GM12878 (cell line): Measurements from ENCODE around the gene SFXN5. TPM values are rescaled to one million over a fixed set of nuclear protein-coding genes. Genes with fewer than 3 reads are reported as not detected.

Experiments
- ATAC-seq: fragments of 200-7000 bp; cut with Tn5 transposase; 3 replicates; pipeline ENCODE4 v1.9.1; 2020; ENCODE audit warnings: mild to moderate bottlenecking, moderate library complexity
- BruUV-seq: library from RNA; stranded (reverse); fragments of 400-500 nt; replicated peaks from 2 replicates; lab custom pipeline; 2021; lab: Mats Ljungman, UMichigan
- CTCF ChIA-PET: fragments of 300-600 bp; sonication (Branson Sonifier 250); formaldehyde crosslinking; extraction: SDS; loops from one replicate; lab custom pipeline; 2021; ENCODE audit warnings: inconsistent platforms; lab: Yijun Ruan, JAX
- POLR2A ChIA-PET: fragments of 350-600 bp; formaldehyde crosslinking; extraction: SDS; loops from one replicate; lab custom pipeline; 2021; ENCODE audit warnings: inconsistent platforms; lab: Charles Lee
- RAD21 ChIA-PET: fragments of 300-600 bp; sonication (Branson Sonifier 250); formaldehyde crosslinking; loops from one replicate; lab custom pipeline; 2023; ENCODE audit warnings: antibody characterized with exemption; ENCODE audit not compliant: unreplicated experiment; lab: Charles Lee
- SMC1A ChIA-PET: fragments of 300-600 bp; sonication (Branson Sonifier 250); formaldehyde crosslinking; loops from one replicate; lab custom pipeline; 2023; ENCODE audit not compliant: unreplicated experiment, uncharacterized antibody; lab: Charles Lee
- DNase-seq: peaks from one replicate; pipeline ENCODE4 v3.0.0-alpha.2; 2011; ENCODE audit warnings: low read depth, low spot score
- FAIRE-seq: peaks from 3 replicates; lab custom pipeline; 2011; peaks lifted over from hg19 to GRCh38; lab: Jason Lieb, UNC
- H2AFZ ChIP-seq: 2 replicates; pipeline ENCODE4 v1.6.0; 2011; ENCODE audit warnings: low read depth, low read length, control low read depth; ENCODE audit not compliant: control insufficient read depth
- H3K27ac ChIP-seq: 2 replicates; pipeline ENCODE4 v1.5.1; 2011; ENCODE audit warnings: control low read depth; ENCODE audit not compliant: control insufficient read depth, insufficient read depth
- H3K27me3 ChIP-seq, 2 experiments: replicated peaks in 1 of 2; 2 replicates each; pipeline versions ENCODE4 v1.6.0 to v1.6.1; 2011; ENCODE audit warnings: low read length in 1 of 2; ENCODE audit not compliant: control insufficient read depth in 2 of 2, insufficient read depth in 2 of 2
- H3K36me3 ChIP-seq, 2 experiments: 2 replicates each; pipeline ENCODE4 v1.5.1; 2011; ENCODE audit warnings: low read length in 1 of 2; ENCODE audit not compliant: control insufficient read depth in 2 of 2, insufficient read depth in 2 of 2
- H3K4me1 ChIP-seq: 2 replicates; pipeline ENCODE4 v1.6.1; 2011; ENCODE audit warnings: mild to moderate bottlenecking, low read length, moderate library complexity, mixed read lengths; ENCODE audit not compliant: control insufficient read depth, insufficient read depth
- H3K4me2 ChIP-seq: 2 replicates; pipeline ENCODE4 v1.6.0; 2011; ENCODE audit warnings: control low read depth; ENCODE audit not compliant: control insufficient read depth, insufficient read depth
- H3K4me3 ChIP-seq: fragments of 200-600 bp; sonication (generic); 2 replicates; pipeline ENCODE4 v1.5.1; 2016
- H3K79me2 ChIP-seq: 2 replicates; pipeline ENCODE4 v1.6.0; 2011; ENCODE audit warnings: low read length; ENCODE audit not compliant: control insufficient read depth, insufficient read depth
- H3K9ac ChIP-seq: 2 replicates; pipeline ENCODE4 v1.8.0; 2011; ENCODE audit warnings: low read length, control low read depth, mixed read lengths; ENCODE audit not compliant: control insufficient read depth, insufficient read depth
- H3K9me3 ChIP-seq: replicated peaks from 3 replicates; pipeline ENCODE4 v1.5.1; 2011; ENCODE audit warnings: mild to moderate bottlenecking, low read length; ENCODE audit not compliant: control insufficient read depth, insufficient read depth
- H4K20me1 ChIP-seq: 2 replicates; pipeline ENCODE4 v1.6.0; 2011; ENCODE audit not compliant: control insufficient read depth, insufficient read depth
- BCL11A ChIP-seq: IDR thresholded peaks from 2 replicates; pipeline ENCODE4 v1.6.1; 2011; ENCODE audit warnings: low read depth, low read length
- CBFB ChIP-seq: IDR thresholded peaks from 2 replicates; pipeline ENCODE4 v1.6.1; 2016; ENCODE audit warnings: antibody characterized with exemption, low read depth
- CEBPB ChIP-seq, 2 experiments: fragments of 150-350 bp in 1 of 2; IDR thresholded peaks; 2 replicates each; pipeline ENCODE4 v1.6.1; 2012 to 2014; ENCODE audit warnings: low read depth in 2 of 2, low read length in 2 of 2, borderline replicate concordance in 1 of 2, inconsistent platforms in 1 of 2
- CHD1 ChIP-seq: IDR thresholded peaks from 2 replicates; pipeline ENCODE4 v1.6.1; 2012; ENCODE audit warnings: low read depth, low read length, improper control_type of control experiment
- CREM ChIP-seq: IDR thresholded peaks from 2 replicates; pipeline ENCODE4 v1.6.1; 2014; ENCODE audit warnings: antibody characterized with exemption, low read depth
- EED ChIP-seq: sonication (generic); IDR thresholded peaks from 2 replicates; pipeline ENCODE4 v1.6.1; 2016; ENCODE audit warnings: antibody characterized with exemption, low read depth
- ESRRA ChIP-seq: IDR thresholded peaks from 2 replicates; pipeline ENCODE4 v1.6.1; 2012; ENCODE audit warnings: mild to moderate bottlenecking, low read length, improper control_type of control experiment
- JUNB ChIP-seq: IDR thresholded peaks from 2 replicates; pipeline ENCODE4 v1.6.1; 2016; ENCODE audit warnings: antibody characterized with exemption, mild to moderate bottlenecking
- NFYB ChIP-seq: IDR thresholded peaks from 2 replicates; pipeline ENCODE4 v1.6.1; 2011; ENCODE audit warnings: low read depth, mild to moderate bottlenecking, low read length, improper control_type of control experiment, moderate library complexity; ENCODE audit not compliant: insufficient read depth
- NR2F1 ChIP-seq: fragments of 450-650 bp; conservative IDR thresholded peaks from 2 replicates; pipeline ENCODE4 v1.6.1; 2017; ENCODE audit warnings: mild to moderate bottlenecking
- POLR2A ChIP-seq: IDR thresholded peaks from 2 replicates; pipeline ENCODE4 v1.6.1; 2011; ENCODE audit warnings: low read depth, mild to moderate bottlenecking, low read length
- RELA ChIP-seq: fragments of 450-650 bp; IDR thresholded peaks from 2 replicates; pipeline ENCODE4 v1.8.0; 2014; ENCODE audit warnings: borderline replicate concordance; ENCODE audit not compliant: partially characterized antibody
- SREBF1 ChIP-seq: IDR thresholded peaks from 2 replicates; pipeline ENCODE4 v1.6.1; 2012; ENCODE audit warnings: mild to moderate bottlenecking, low read length
- SREBF2 ChIP-seq: IDR thresholded peaks from 2 replicates; pipeline ENCODE4 v1.6.1; 2012; ENCODE audit warnings: mild to moderate bottlenecking, low read length
- SUZ12 ChIP-seq: fragments of 200-600 bp; sonication (generic); IDR thresholded peaks from one replicate; pipeline ENCODE4 v1.6.1; 2018; ENCODE audit warnings: antibody characterized with exemption, mild to moderate bottlenecking; ENCODE audit not compliant: unreplicated experiment
- TCF3 ChIP-seq: IDR thresholded peaks from 2 replicates; pipeline ENCODE4 v1.6.1; 2012; ENCODE audit warnings: low read depth, mild to moderate bottlenecking, low read length, borderline replicate concordance; ENCODE audit not compliant: insufficient read depth
- WRNIP1 ChIP-seq: IDR thresholded peaks from 2 replicates; pipeline ENCODE4 v1.6.1; 2011; ENCODE audit warnings: low read depth, low read length, improper control_type of control experiment, borderline replicate concordance
- WGBS: methylation state at CpG from one replicate; pipeline ENCODE4 v1.1.6; 2016; ENCODE audit warnings: low lambda C conversion rate; ENCODE audit not compliant: insufficient replicate concordance, insufficient coverage; ENCODE audit errors: missing lambda C conversion rate; 5-methylcytosine and 5-hydroxymethylcytosine counted together
- in situ Hi-C: fragments of 300-500 bp; cut with MboI; formaldehyde crosslinking; loops from 9 replicates; pipeline ENCODE4 v1.14.3; 2018; ENCODE audit warnings: mixed read lengths
- intact Hi-C: fragments of 100-400 bp; cut with micrococcal nuclease; formaldehyde crosslinking; loops from one replicate; pipeline ENCODE4 v1.14.2; 2022; ENCODE audit not compliant: unreplicated experiment
- polyA plus RNA-seq, 11 experiments: library from polyadenylated mRNA; depleted of rRNA in 4 of 11; unstranded in 6 of 11; stranded (reverse) in 5 of 11; fragments of >200 nt; fragmentation: Nextera tagmentation in 4 of 11; fragmentation: Illumina TruSeq in 1 of 11; extraction: Ambion mirVana in 4 of 11; extraction: Trizol in 1 of 11; gene quantifications; 1 replicate in 1 of 11; 2 replicates in 10 of 11; pipeline versions ENCODE4 v1.2.1 to v1.2.3, GENCODE V29; 2011 to 2016; ENCODE audit warnings: inconsistent platforms in 2 of 11, missing spikeins in 2 of 11, low read depth in 1 of 11
- total RNA-seq, 4 experiments: library from RNA; depleted of rRNA in 3 of 4; stranded (reverse); fragments of >200 nt in 3 of 4; fragmentation: Illumina TruSeq in 1 of 4; extraction: Trizol in 1 of 4; gene quantifications; 2 replicates each; pipeline versions ENCODE4 v1.2.1 to v1.2.3, GENCODE V29; 2013 to 2021
- TF ChIP-seq, protein P1 (sequence below): fragments of 450-650 bp; IDR thresholded peaks from 2 replicates; pipeline ENCODE4 v1.6.1; 2018; ENCODE audit warnings: borderline replicate concordance, mild to moderate bottlenecking; ENCODE audit not compliant: partially characterized antibody
- TF ChIP-seq, protein P2 (sequence below): fragments of 450-650 bp; formaldehyde crosslinking; IDR thresholded peaks from 2 replicates; pipeline ENCODE4 v1.5.0; 2022; ENCODE audit warnings: mild to moderate bottlenecking, missing genetic modification characterization

SFXN5 gene
- total and polyA plus RNA-seq, 10 of the 15 experiments (the other 5 are each of a cell fraction or from before 2014, with no cell fraction given), result 3.3 to 15.9 (median 11.2) TPM

DNA sequence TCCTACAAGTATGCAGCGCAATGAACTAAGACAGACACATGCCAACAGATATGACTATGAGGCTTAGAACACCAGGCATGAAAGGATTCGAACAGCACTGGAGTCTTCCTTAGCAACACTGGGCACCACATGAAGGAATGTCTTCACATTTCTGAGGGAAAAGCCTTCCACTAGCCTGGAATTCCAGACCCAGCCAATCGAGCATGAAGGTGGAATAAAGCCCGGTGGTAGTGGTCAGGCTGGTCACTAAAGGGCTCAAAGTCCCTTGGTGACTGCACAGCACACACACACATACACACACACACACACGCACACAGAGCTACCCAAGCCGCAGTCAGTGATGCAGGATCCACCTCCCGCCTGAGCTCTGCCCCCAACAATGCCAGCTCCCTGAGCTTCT, 19.7 kb upstream of the SFXN5 start:
- FAIRE-seq (no peak), ATAC-seq (no peak), DNase-seq (no peak)
- TF ChIP-seq CEBPB (IDR thresholded peaks at IDR 0.05; ENCODE audit: borderline replicate concordance in 1 of 2, low read depth in 2 of 2, low read length in 2 of 2), result no peak
- TF ChIP-seq, protein P1, sequence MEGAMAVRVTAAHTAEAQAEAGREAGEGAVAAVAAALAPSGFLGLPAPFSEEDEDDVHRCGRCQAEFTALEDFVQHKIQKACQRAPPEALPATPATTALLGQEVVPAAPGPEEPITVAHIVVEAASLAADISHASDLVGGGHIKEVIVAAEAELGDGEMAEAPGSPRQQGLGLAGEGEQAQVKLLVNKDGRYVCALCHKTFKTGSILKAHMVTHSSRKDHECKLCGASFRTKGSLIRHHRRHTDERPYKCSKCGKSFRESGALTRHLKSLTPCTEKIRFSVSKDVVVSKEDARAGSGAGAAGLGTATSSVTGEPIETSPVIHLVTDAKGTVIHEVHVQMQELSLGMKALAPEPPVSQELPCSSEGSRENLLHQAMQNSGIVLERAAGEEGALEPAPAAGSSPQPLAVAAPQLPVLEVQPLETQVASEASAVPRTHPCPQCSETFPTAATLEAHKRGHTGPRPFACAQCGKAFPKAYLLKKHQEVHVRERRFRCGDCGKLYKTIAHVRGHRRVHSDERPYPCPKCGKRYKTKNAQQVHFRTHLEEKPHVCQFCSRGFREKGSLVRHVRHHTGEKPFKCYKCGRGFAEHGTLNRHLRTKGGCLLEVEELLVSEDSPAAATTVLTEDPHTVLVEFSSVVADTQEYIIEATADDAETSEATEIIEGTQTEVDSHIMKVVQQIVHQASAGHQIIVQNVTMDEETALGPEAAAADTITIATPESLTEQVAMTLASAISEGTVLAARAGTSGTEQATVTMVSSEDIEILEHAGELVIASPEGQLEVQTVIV, result no peak
- TF ChIP-seq TCF3, result no peak
- TF ChIP-seq RELA, result no peak
- TF ChIP-seq BCL11A, result no peak
- no peak for TF ChIP-seq CREM
- TF ChIP-seq NFYB, result no peak
- TF ChIP-seq JUNB, result no peak
- TF ChIP-seq WRNIP1, result no peak
- TF ChIP-seq ESRRA, result no peak
- no peak for TF ChIP-seq SREBF1
- TF ChIP-seq POLR2A, result no peak
- no peak for TF ChIP-seq EED
- no peak for TF ChIP-seq SREBF2
- TF ChIP-seq, protein P2, sequence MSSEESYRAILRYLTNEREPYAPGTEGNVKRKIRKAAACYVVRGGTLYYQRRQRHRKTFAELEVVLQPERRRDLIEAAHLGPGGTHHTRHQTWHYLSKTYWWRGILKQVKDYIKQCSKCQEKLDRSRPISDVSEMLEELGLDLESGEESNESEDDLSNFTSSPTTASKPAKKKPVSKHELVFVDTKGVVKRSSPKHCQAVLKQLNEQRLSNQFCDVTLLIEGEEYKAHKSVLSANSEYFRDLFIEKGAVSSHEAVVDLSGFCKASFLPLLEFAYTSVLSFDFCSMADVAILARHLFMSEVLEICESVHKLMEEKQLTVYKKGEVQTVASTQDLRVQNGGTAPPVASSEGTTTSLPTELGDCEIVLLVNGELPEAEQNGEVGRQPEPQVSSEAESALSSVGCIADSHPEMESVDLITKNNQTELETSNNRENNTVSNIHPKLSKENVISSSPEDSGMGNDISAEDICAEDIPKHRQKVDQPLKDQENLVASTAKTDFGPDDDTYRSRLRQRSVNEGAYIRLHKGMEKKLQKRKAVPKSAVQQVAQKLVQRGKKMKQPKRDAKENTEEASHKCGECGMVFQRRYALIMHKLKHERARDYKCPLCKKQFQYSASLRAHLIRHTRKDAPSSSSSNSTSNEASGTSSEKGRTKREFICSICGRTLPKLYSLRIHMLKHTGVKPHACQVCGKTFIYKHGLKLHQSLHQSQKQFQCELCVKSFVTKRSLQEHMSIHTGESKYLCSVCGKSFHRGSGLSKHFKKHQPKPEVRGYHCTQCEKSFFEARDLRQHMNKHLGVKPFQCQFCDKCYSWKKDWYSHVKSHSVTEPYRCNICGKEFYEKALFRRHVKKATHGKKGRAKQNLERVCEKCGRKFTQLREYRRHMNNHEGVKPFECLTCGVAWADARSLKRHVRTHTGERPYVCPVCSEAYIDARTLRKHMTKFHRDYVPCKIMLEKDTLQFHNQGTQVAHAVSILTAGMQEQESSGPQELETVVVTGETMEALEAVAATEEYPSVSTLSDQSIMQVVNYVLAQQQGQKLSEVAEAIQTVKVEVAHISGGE (CRISPR knock-in tag), result no peak
- TF ChIP-seq CBFB, result no peak
- TF ChIP-seq SUZ12, result no peak
- TF ChIP-seq NR2F1, result no peak
- no peak for TF ChIP-seq CHD1
- Histone ChIP-seq H3K4me2 (no peak overlapping the region), H3K27me3 (peaks cover 0 to 1% of the 10 kb centered on the region in 2 experiments; a peak in 2 of 4 replicates), H3K4me1 (no peaks in the 10 kb centered on the region; the same call in 1 of the 2 replicates), H3K4me3 (no peak overlapping the region), H2AFZ (no peak overlapping the region), H3K36me3 (no peaks in the 10 kb centered on the region), H3K9ac (no peak overlapping the region), H4K20me1 (no peaks in the 10 kb centered on the region; the same call in 1 of the 2 replicates), H3K27ac (no peak overlapping the region), H3K79me2 (no peaks in the 10 kb centered on the region), H3K9me3 (no peaks in the 10 kb centered on the region)
- in situ Hi-C loops, result no loop called here
- WGBS, result 27% methylated on average over 7 of the region's 7 CpGs
- intact Hi-C loops, result no loop called here
- RAD21 ChIA-PET, result no interaction called here
- SMC1A ChIA-PET, result no interaction called here
- BruUV-seq, result no TSS peak
- CTCF ChIA-PET, result no interaction called here
- POLR2A ChIA-PET, result no interaction called here
